Endothelial cell (in vitro differentiated cells): Measurements from ENCODE around the gene NXT1. TPM values are rescaled to one million over a fixed set of nuclear protein-coding genes. Genes with fewer than 3 reads are reported as not detected.
"Not testable (repeated sequence)": the region's sequence is repeated elsewhere in the genome, so short reads cannot be mapped to it uniquely, and the experiment has no call there.

Experiments
- DNase-seq: peaks from one replicate; pipeline ENCODE4 v3.0.0; 2021; ENCODE audit warnings: low spot score
- H3K27ac Mint-ChIP-seq: one replicate; pipeline ENCODE4 v1.8.0; 2021; ENCODE audit warnings: mixed read lengths, inconsistent platforms; ENCODE audit not compliant: unreplicated experiment
- H3K27me3 Mint-ChIP-seq: one replicate; pipeline ENCODE4 v1.8.0; 2021; ENCODE audit warnings: mild to moderate bottlenecking, moderate library complexity, mixed read lengths, inconsistent platforms; ENCODE audit not compliant: unreplicated experiment
- H3K36me3 Mint-ChIP-seq: one replicate; pipeline ENCODE4 v1.8.0; 2021; ENCODE audit warnings: mild to moderate bottlenecking, low read depth, mixed read lengths, inconsistent platforms; ENCODE audit not compliant: unreplicated experiment
- H3K4me1 Mint-ChIP-seq: one replicate; pipeline ENCODE4 v1.8.0; 2021; ENCODE audit warnings: mild to moderate bottlenecking, mixed read lengths, inconsistent platforms; ENCODE audit not compliant: unreplicated experiment
- H3K4me3 Mint-ChIP-seq: one replicate; pipeline ENCODE4 v1.8.0; 2021; ENCODE audit warnings: mild to moderate bottlenecking, mixed read lengths, inconsistent platforms; ENCODE audit not compliant: unreplicated experiment
- H3K9me3 Mint-ChIP-seq: one replicate; pipeline ENCODE4 v1.8.0; 2021; ENCODE audit warnings: mixed read lengths, inconsistent platforms; ENCODE audit not compliant: unreplicated experiment
- CTCF ChIP-seq: fragments of 200-600 bp; sonication (generic); IDR thresholded peaks from one replicate; pipeline ENCODE4 v1.5.0; 2021; ENCODE audit warnings: antibody characterized with exemption; ENCODE audit not compliant: unreplicated experiment
- total RNA-seq: library from RNA; stranded (reverse); fragmentation: NEBNext Ultra II Directional; extraction: Animal tissue kit (Norgen Biotek cat#: 25700); gene quantifications from one replicate; pipeline ENCODE4 v1.2.1, GENCODE V29; 2021; ENCODE audit not compliant: unreplicated experiment

The NXT1 gene
- total RNA-seq, 1 donor from 2014 or later, result 24.5 TPM

GRCh38 chr20:23303325-23304102 lies 47.1 kb upstream of the NXT1 start:
- Mint-ChIP-seq H3K27me3 (peaks cover 17% of the 10 kb centered on the region), H3K36me3 (peaks cover 7% of the 10 kb centered on the region), H3K9me3 (no peaks in the 10 kb centered on the region), H3K4me3 (no peak overlapping the region), H3K4me1 (no peaks in the 10 kb centered on the region), H3K27ac (peak overlapping the region; percentile 67)
- DNase-seq, result no peak
- TF ChIP-seq CTCF, result no peak

GRCh38 chr20:23304616-23305015 lies 46.0 kb upstream of the NXT1 start:
- no peak for DNase-seq
- no peaks in the 10 kb centered on the region for H3K4me1 Mint-ChIP-seq
- H3K27me3 Mint-ChIP-seq, result peaks cover 17% of the 10 kb centered on the region
- no peak for TF ChIP-seq CTCF
- peaks cover 7% of the 10 kb centered on the region for H3K36me3 Mint-ChIP-seq
- no peak overlapping the region for H3K27ac Mint-ChIP-seq
- no peak overlapping the region for H3K4me3 Mint-ChIP-seq
- no peaks in the 10 kb centered on the region for H3K9me3 Mint-ChIP-seq

- H3K27me3 Mint-ChIP-seq, result peaks cover 18% of the 10 kb centered on the region
- H3K4me3 Mint-ChIP-seq, result no peak overlapping the region
- no peaks in the 10 kb centered on the region for H3K4me1 Mint-ChIP-seq
- no peak for DNase-seq
- no peak overlapping the region for H3K27ac Mint-ChIP-seq
- no peaks in the 10 kb centered on the region for H3K9me3 Mint-ChIP-seq
- H3K36me3 Mint-ChIP-seq, result peaks cover 7% of the 10 kb centered on the region
- TF ChIP-seq CTCF, result no peak
Observed at GRCh38 chr20:23305098-23305497, 45.5 kb upstream of the NXT1 start.

- not testable (repeated sequence) for H3K27ac Mint-ChIP-seq, H3K4me3 Mint-ChIP-seq, H3K4me1 Mint-ChIP-seq, H3K9me3 Mint-ChIP-seq, H3K36me3 Mint-ChIP-seq, DNase-seq
- peaks cover 12% of the 10 kb centered on the region for H3K27me3 Mint-ChIP-seq
Observed at GRCh38 chr20:23307393-23307792, 43.2 kb upstream of the NXT1 start.

- no peak for TF ChIP-seq CTCF
- no peak overlapping the region for H3K4me3 Mint-ChIP-seq
- DNase-seq, result no peak
- no peak overlapping the region for H3K27ac Mint-ChIP-seq
- no peaks in the 10 kb centered on the region for H3K36me3 Mint-ChIP-seq
- peaks cover 9% of the 10 kb centered on the region for H3K27me3 Mint-ChIP-seq
- no peaks in the 10 kb centered on the region for H3K9me3 Mint-ChIP-seq
- H3K4me1 Mint-ChIP-seq, result peaks cover 15% of the 10 kb centered on the region
Observed at GRCh38 chr20:23308024-23308423, 42.6 kb upstream of the NXT1 start.
